ENCODE data around the gene STXBP1.

DNA sequence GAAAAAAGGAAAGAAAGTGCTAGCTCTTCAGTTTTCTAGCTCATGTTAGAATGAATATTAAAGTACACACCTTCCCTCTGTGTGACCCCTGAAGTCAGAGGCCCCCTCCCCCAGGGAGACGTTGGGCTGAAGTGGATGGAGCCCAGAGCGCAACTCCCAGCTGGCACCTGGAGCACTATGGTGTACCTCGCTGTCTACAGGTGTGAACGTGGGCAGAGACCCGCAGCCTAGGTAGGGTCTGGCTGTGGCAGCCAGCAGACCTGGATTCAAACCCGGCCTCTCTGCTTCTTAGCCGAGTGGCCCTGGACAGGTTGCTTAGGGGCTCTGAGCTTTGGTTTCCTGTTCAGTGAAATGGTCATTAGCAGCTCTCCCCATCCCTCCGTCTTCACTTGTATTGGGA is 116.7 kb downstream of the STXBP1 start:
- TF ChIP-seq EZH2 (IDR thresholded peaks at IDR 0.05; ENCODE audit: insufficient read depth, poor library complexity, severe bottlenecking), result no peak
- TF ChIP-seq EZH2phosphoT487 (IDR thresholded peaks at IDR 0.05; ENCODE audit: insufficient read depth, low read depth), result no peak

All from GM23248 (cell line).